Stimulated activated CD8-positive, alpha-beta memory T cell treated with anti-CD3 and anti-CD28 coated beads, Interleukin-7, amount 100 ng/mL, for 48 hours (primary cell): ENCODE results near the gene ERICH6B.
"Not testable (repeated sequence)": the region's sequence is repeated elsewhere in the genome, so short reads cannot be mapped to it uniquely, and the experiment has no call there.

Experiments used
- DNase-seq, 2 donors: peaks; one replicate each; pipeline ENCODE4 v3.0.0-alpha.2; 2020; ENCODE audit warnings: low read depth in 1 of 2; ENCODE audit errors: extremely low read depth in 1 of 2

Gene ERICH6B

DNA sequence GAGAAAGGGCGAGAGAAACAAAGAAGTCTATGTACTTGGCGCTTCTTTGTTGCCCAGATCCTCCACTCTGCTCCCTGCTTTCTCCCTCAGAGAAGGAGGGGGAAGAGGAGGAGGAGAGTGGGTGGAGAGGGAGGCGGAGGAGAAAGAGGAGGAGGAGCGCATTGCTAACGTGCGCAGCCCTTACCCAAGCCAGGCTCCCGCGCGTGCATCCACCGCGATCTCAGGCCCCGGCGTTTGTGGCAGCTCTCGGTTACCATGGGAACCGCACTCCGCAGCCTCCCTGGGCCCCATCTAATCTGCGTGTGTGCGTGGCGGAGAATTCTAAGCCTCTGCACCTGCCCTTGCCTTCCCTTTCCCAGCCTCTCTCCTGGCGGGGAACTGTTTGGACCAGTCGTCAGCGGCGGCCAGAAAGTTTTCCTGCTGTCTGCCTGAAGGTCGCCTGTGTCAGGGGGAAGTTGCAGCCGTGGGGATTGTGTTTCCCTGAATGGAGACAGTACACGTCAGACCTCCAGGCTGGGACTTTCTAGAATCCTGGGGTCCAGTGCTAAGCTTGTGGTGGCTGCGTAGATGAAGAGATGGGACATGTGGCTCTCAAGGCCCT is at the start of gene ERICH6B:
ERICH6B (minus strand) TSS at position 239 of the 601 bp plus-strand sequence. CDS start 18,734 bp downstream, outside the sequence.
- DNase-seq = no peak

DNA sequence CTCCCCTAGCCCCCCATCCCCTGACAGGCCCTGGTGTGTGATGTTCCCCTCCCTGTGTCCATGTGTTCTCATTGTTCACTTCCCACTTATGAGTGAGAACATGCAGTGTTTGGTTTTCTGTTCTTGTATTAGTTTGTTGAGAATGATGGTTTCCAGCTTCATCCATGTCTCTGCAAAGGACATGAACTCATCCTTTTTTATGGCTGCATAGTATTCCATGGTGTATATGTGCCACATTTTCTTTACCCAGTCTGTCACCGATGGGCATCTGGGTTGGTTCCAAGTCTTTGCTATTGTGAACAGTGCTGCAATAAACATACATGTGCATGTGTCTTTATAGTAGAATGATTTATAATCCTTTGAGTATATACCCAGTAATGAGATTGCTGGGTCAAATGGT is 47.4 kb upstream of the ERICH6B start:
- DNase-seq = not testable (repeated sequence)

DNA sequence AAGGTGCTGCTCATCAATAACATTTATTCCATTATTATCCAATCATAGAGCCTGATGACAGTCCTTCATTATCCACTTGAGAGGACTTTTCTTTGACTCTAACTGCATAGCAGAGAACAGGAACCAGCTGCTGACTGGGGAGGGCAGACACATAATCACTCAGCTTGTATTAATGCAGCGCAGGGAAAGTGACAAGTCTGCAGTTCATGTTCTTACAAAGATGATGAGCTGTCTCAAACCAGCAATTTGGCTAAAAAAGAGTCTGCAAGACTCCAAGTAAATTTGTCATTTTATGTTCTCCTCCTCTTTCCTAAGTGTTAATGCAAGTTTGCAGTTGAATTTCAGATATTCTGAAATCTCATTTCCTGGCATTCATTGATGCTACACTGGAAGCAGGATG is 46.6 kb upstream of the ERICH6B start:
- no peak for DNase-seq

DNA sequence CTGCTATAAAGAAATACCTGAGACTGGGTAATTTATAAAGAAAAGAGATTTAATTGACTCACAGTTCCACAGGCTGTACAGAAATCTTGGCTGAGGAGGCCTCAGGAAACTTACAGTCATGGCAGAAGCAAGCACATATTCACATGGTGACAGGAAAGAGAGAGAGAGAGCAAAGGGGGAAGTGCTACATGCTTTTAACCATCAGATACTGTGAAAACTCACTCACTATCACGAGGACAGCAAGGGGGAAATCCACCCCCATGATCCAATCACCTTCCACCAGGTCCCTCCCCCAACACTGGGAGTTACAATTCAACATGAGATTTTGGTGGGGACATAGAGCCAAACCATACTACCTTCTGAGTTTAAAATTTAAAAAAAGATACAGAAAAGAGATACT is 44.9 kb upstream of the ERICH6B start:
- DNase-seq = not testable (repeated sequence)

DNA sequence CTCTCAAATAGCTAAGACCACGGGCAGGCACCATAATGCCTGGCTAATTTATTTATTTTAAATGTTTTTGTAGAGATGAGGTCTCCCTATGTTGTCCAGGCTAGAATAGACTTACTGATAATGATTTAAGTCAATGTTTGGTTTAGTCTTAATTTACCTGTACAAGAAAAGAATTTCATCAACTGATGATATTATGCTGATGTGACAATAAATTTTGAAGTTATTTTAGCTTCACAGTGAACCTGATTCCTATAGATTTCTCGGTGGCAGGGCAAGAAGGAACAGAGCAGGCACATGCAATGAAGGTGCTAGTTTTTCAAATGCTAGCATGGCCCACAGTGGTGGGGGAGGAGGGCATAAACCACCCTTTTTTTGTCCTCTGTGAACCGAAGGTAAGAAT is 44.0 kb upstream of the ERICH6B start:
- DNase-seq = no peak

DNA sequence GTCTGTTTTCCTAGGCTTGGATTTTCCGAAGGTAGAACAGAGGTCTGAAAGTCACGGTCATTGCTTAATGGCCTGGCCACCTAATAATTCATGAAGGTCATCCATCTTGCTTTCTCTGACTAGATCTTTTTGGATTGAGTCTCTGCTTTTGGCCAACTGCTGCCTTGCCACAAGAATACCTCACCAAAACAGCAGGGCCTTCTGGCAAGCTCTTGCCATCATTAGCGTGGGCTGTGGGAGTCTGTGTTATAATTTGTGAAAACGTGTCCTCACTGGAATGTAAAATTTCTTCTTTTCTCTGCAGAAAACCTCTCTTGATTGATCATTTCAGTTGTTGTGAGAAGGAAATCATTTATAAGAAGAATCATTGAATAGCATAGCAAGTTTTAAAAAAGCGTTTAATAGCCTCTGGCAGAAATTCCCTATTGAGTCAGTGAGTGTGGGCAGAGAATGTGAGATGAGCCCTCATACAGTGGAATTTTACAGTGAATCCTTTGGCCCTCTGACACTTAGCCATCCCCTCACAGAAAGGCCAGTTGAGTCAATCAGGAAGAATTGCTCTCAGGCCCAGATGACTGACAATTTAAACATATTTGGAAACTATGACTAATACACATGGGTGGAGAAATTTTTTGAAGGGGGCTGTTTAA is 43.2 kb upstream of the ERICH6B start:
- no peak for DNase-seq

DNA sequence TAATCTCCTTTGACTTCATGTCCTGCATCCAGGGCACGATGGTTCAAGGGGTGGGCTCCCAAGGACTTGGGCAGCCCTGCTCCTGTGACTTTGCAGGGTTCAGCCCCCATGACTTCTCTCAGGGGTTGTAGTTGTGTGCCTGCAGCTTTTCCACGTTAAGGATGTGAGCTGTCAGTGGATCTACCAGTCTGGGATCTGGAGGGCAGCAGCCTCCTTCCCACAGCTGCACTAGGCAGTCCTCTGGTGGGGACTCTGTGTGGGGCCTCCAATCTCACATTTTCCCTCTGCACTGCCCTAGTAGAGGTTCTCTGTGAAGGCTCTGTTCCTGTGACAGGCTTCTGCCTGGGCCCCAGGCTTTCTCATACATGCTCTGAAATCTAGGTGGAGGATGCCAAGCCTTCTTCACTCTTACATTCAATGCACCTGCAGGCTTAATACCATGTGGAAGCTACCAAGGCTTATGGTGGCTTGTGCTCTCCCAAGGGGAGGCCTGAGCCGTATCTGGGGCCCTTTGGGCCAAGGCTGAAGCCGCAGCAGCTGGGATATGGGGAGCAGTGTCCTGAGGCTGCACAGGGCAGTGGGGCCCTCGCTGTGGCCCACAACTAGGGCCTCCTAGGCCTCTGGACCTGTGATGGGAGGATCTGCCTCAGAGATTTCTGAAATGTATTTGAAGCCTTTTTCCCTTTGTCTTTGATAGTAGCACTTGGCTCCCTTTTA is 39.3 kb upstream of the ERICH6B start:
- no peak for DNase-seq

DNA sequence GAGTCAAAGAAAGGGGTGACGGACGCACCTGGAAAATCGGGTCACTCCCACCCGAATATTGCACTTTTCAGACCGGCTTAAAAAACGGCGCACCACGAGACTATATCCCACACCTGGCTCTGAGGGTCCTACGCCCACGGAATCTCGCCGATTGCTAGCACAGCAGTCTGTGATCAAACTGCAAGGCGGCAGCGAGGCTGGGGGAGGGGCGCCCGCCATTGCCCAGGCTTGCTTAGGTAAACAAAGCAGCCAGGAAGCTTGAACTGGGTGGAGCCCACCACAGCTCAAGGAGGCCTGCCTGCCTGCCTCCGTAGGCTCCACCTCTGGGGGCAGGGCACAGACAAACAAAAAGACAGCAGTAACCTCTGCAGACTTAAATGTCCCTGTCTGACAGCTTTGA is 29.7 kb upstream of the ERICH6B start:
- DNase-seq = not testable (repeated sequence)

DNA sequence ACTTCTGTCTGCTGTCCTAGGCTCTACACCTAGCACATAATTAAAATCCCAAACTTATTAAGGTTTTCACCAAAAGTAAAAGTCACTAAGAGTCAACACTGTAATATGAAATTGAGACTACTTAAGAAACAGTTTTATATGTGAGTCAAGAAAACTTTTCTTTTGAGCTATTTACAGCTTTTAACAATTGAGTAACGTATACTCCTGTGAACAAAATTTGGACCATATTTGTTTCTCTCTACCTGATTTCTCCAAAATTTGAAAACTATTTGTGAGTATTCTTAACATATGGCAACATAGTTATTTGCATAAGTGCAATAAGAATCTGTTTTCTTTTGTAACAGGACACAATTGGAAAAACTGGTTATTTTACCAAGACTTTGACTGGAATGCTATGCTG is 26.6 kb upstream of the ERICH6B start:
- not testable (repeated sequence) for DNase-seq

DNA sequence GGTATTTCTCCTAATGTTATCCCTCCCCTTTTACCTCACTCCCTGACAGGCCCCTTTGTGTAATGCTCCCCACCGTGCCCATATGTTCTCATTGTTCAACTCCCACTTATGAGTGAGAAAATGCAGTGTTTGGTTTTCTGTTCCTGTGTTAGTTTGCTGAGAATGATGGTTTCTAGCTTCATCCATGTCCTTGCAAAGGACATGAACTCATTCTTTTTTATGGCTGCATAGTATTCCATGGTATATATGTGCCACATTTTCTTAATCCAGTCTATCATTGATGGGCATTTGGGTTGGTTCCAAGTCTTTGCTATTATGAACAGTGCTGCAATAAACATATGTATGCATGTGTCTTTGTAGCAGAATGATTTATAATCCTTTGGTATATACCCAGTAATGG is 19.8 kb upstream of the ERICH6B start:
- DNase-seq = not testable (repeated sequence)

DNA sequence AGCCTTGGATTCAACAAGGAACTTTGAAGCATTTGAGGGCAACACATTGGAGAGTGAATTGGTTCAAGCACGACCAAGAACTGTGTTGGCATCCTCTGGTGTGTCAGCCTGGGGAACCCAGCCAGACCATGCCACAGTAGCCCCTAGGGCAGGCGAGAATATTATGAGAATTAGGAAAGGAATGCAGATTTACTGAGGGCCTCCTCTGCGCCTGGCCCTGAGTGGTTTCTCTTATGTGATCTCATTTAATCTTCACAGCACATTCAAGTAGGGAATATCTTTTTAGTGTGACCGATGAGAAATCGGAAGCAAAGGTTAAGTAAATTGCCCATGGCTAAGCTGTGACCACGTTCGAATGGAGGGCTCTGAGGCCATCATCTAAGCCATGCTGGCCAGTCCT is 15.3 kb upstream of the ERICH6B start:
- DNase-seq = no peak

DNA sequence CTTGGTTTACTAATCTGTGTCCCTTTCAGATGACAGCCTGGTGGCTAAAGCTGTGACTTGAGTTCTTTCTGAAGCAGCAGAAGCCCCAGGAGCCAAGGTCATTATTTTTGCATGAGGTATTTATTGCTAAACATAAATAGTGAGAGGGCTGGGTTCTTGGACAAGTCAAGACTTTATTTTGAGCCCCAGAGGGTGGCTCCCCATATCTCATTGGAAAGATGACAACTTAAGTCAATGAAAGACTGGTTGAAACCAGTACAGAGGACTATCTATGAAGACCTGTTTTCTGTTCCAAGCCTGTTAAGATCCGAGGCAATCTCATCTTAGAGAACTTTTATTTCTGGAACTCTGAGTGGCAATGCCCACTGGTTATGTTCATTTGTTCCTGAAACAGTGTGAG is 14.4 kb upstream of the ERICH6B start:
- no peak for DNase-seq

DNA sequence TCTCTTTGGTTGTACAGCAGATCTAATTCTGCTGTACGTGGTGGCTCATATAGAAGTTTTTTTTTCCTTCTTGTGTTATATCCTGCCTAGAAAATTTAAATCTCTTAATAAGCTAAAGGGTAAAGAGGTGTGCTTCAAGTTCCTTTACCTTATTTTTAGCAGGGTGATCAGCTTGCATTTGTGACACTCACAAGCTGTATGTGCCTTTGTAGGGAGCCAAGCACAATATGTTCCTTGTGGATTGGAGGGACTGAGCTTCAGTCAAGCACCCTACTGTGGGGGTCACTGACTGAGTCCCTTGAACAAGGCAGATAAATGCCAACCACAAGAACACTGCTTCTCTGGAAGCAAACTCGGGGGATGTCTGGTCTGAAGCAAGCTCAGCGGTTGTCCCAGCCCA is 12.6 kb upstream of the ERICH6B start:
- no peak for DNase-seq

DNA sequence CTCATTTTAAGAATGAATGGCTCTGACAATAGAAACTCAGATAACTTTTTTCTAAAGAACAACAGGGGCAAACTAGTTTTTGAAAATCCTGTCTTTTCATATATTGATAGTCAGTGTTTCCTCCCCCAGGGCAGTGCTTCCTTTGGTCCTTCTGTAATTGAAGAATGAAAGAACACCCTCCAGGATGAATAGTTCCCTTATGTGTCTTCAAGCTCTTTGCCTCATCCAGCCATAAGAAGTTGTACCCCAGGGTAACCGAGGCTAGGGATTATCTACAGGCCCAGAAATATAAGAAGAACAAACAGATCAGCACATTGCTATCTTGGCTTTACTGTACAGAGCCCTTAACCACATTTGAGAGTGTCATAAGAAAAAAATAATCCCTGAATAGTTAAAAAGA is 12.1 kb upstream of the ERICH6B start:
- DNase-seq = no peak

DNA sequence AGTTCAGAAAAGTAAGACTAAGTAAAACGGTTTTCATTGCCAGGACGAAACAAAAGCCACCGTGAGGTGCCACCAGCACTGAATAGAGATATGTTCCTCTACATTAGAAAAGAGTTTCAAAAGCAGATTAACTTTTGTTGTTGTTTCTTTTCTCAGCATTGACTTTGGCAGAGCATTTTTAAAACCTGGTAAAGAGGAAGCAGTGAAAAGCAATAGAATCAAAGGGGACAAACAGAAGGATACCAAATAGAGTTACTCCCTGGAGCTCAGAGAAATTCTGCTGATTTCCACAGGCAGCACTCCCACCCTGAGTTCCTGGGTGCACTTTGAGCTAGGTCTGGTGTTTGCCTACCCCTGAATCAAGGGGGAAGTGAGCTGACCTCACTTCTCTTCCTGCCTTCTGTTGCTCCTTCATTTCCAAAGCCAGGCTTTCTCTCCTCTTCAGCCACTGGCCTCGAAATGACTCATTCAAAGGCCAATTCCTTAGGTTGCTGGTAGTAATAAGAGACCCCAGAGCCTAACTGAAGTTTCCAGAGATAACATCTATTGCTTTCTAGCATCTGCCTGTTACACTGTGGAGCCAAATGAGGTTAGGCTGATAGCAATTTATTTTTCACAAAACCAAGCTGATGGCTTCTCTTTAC is 11.3 kb upstream of the ERICH6B start:
- DNase-seq = no peak

DNA sequence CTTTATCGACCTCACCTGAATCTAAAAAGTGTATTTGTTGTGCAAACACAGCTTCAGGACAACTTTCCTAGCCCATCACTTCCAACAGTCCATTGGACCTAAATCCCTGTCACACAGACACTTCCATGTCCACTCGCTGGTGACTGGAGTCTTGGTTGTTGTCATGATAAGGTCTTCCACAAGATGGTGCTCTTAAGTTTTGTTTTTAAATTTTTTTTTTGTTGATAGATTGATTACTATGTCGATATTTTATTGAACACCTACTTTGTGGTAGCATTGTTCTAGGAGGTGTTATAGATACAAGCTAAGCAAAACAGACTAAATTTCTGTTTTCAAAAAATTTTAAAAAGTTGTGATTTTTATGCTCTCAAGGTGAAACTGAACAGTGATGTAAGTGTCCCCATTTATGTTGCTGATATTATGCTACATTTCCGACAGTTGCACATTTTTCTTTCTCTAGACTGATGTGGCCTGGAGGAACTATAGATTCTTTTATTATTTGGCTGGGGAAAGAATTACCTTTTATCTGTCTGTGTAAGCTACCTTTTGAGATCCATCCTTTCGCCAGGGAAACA is 8.1 kb upstream of the ERICH6B start:
- no peak for DNase-seq

DNA sequence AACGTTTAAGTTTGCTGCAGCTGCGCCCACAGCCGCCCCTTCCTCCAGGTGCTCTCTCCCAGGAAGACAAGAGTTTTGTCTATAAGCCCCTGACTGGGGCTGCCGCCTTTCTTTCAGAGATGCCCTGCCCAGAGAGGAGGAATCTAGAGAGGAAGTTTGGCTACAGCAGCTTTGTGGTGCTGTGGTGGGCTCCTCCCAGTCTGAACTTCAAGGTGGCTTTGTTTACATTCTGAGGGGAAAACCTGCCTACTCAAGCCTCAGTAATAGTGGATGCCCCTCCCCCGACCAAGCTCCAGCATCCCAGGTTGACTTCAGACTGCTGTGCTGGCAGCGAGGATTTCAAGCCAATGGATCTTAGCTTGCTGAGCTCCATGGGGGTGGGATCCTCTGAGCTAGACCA is 6.4 kb upstream of the ERICH6B start:
- DNase-seq = no peak

DNA sequence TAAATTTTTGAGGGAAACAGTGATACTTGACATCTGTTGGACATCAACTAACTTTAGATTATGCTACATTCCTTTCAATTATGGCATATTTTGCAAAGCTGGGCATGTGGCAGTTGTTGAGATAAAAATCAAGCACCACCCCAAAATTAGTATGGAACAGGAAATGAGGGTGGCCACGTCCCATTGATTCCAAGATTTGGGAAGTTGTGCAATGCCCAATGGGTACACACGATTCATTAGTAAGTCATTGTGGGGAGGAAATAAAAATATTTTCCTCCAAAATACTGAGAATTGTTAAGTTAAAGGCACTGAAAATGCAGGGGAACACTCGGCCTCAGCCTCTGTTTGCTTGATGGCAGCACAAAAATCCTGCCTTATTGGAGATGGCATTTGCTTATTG is 7.6 kb downstream of the ERICH6B start:
- no peak for DNase-seq

DNA sequence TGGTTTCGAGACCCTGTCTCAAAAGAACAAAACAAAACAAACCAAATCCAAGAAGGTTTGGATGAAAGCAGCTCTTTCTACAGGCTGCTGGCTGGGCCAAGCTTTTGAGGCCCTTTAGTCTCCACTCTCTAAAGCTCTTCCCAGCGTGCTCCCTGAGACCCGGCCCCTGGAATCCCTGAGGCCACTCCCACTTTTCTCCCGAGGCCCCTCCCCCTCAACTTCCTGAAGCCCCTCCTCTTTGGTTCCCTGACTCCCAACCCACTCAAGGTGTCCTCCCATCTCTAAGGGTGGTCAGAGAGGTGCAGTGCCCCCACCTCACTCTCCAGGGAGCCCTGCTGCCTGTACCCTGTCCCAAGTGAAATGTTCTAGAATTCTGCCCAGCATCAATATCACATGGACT is 10.6 kb downstream of the ERICH6B start:
- no peak for DNase-seq

DNA sequence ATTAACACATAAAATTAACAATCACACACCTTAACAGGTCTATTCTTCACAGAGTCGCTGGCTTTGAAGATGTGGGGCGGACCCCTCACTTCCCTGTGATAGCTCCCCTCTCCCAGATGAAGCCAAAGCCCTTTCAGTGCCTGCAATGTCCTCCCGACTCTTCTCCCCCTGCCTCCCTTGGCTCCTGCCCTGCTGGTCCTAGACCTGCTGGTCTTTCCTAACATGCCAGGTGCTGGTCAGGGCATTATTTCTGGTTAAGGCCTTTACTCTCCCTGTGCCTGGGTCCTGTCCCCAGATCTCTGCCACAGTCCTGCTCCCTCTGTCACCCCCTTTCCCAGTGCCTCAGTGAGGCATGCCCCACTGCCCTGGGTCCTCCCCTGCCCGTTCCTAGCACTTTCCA is 12.2 kb downstream of the ERICH6B start:
- no peak for DNase-seq
